ENCODE measurements around the gene ZDHHC19.

DNA sequence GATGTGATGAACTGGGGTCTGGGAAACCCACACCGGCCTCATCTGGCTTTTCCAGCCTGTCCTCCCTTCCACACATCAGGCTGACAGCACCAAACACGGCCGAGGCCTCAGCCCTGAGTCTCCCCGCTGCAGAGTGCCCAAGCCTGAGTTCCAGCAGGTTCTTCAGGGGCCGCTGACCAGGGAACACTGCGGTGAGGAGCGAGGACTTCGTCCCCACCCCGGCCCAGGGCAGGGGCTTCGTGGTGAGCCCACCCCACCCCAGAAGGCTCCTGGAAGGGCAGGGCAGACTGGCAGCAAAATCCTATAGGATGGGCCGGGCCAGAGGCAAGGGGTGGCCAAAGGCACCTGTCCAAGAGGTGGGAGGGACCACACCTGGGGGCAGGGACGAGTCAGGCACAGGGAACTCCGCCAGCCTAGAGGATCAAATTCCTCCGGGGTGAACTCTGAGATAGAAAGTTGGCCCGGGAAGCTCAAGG, 4.9 kb upstream of the ZDHHC19 start, which contains the start of gene SLC51A:
- TF ChIP-seq CTCF (IDR thresholded peaks at IDR 0.05; ENCODE audit: borderline replicate concordance, extremely low read depth, low read length, poor library complexity, severe bottlenecking) (no peak), EZH2 (IDR thresholded peaks at IDR 0.05; ENCODE audit: borderline replicate concordance, low read depth, low read length, severe bottlenecking) (no peak)

All from DND-41 (cell line).